H1 (cell line): ENCODE data around the gene NTN1. TPM values are rescaled to one million over a fixed set of nuclear protein-coding genes. Genes with fewer than 3 reads are reported as not detected.

ENCODE experiments used
- PHF8 ChIP-seq: fragments of 200-600 bp; sonication (generic); conservative IDR thresholded peaks from 2 replicates; pipeline ENCODE4 v1.7.1; 2012; ENCODE audit warnings: low read depth, mild to moderate bottlenecking, inconsistent platforms, low read length, moderate library complexity
- polyA plus RNA-seq, 7 experiments: library from polyadenylated mRNA; depleted of rRNA in 3 of 7; stranded (reverse) in 5 of 7; unstranded in 2 of 7; fragments of >200 nt in 5 of 7; fragments of 200-250 nt in 2 of 7; gene quantifications; 1 replicate in 5 of 7; 2 replicates in 1 of 7; 4 replicates in 1 of 7; pipeline versions ENCODE4 v1.2.1 to v1.2.3, GENCODE V29; 2011 to 2013; ENCODE audit warnings: missing spikeins in 2 of 7, mixed read lengths in 2 of 7
- total RNA-seq: library from RNA; stranded (reverse); fragmentation: NEBNext Ultra II Directional; extraction: Animal tissue kit (Norgen Biotek cat#: 25700); gene quantifications from 2 replicates; pipeline ENCODE4 v1.2.1, GENCODE V29; 2021
- TF ChIP-seq, protein P1 (sequence below): fragments of 300-600 bp; sonication (generic); IDR thresholded peaks from 2 replicates; pipeline ENCODE4 v1.7.1; 2012; ENCODE audit warnings: low read length, moderate library complexity, mild to moderate bottlenecking, inconsistent platforms; ENCODE audit not compliant: insufficient replicate concordance

The NTN1 gene
- total and polyA plus RNA-seq, 2 of the 8 experiments (the other 6 are each of a cell fraction or from before 2014, with no cell fraction given): 2.0 to 2.3 TPM

DNA sequence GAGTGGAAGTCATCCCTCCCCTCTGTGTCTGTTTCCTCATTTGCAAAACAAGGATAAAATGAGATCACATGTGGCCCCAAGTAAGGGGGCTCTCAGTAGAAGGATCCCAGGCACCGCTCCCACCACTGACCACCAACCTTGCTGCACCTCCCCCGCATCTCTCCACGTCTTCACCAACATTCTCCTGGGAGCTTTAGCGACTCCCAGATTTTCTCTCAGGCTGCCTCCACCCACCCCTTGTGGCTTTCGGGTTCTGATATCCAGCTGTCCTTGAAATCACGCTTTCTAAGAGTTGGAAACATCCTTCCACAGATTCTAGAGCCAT is 16.4 kb upstream of the NTN1 start (continued):
- TF ChIP-seq, protein P1, sequence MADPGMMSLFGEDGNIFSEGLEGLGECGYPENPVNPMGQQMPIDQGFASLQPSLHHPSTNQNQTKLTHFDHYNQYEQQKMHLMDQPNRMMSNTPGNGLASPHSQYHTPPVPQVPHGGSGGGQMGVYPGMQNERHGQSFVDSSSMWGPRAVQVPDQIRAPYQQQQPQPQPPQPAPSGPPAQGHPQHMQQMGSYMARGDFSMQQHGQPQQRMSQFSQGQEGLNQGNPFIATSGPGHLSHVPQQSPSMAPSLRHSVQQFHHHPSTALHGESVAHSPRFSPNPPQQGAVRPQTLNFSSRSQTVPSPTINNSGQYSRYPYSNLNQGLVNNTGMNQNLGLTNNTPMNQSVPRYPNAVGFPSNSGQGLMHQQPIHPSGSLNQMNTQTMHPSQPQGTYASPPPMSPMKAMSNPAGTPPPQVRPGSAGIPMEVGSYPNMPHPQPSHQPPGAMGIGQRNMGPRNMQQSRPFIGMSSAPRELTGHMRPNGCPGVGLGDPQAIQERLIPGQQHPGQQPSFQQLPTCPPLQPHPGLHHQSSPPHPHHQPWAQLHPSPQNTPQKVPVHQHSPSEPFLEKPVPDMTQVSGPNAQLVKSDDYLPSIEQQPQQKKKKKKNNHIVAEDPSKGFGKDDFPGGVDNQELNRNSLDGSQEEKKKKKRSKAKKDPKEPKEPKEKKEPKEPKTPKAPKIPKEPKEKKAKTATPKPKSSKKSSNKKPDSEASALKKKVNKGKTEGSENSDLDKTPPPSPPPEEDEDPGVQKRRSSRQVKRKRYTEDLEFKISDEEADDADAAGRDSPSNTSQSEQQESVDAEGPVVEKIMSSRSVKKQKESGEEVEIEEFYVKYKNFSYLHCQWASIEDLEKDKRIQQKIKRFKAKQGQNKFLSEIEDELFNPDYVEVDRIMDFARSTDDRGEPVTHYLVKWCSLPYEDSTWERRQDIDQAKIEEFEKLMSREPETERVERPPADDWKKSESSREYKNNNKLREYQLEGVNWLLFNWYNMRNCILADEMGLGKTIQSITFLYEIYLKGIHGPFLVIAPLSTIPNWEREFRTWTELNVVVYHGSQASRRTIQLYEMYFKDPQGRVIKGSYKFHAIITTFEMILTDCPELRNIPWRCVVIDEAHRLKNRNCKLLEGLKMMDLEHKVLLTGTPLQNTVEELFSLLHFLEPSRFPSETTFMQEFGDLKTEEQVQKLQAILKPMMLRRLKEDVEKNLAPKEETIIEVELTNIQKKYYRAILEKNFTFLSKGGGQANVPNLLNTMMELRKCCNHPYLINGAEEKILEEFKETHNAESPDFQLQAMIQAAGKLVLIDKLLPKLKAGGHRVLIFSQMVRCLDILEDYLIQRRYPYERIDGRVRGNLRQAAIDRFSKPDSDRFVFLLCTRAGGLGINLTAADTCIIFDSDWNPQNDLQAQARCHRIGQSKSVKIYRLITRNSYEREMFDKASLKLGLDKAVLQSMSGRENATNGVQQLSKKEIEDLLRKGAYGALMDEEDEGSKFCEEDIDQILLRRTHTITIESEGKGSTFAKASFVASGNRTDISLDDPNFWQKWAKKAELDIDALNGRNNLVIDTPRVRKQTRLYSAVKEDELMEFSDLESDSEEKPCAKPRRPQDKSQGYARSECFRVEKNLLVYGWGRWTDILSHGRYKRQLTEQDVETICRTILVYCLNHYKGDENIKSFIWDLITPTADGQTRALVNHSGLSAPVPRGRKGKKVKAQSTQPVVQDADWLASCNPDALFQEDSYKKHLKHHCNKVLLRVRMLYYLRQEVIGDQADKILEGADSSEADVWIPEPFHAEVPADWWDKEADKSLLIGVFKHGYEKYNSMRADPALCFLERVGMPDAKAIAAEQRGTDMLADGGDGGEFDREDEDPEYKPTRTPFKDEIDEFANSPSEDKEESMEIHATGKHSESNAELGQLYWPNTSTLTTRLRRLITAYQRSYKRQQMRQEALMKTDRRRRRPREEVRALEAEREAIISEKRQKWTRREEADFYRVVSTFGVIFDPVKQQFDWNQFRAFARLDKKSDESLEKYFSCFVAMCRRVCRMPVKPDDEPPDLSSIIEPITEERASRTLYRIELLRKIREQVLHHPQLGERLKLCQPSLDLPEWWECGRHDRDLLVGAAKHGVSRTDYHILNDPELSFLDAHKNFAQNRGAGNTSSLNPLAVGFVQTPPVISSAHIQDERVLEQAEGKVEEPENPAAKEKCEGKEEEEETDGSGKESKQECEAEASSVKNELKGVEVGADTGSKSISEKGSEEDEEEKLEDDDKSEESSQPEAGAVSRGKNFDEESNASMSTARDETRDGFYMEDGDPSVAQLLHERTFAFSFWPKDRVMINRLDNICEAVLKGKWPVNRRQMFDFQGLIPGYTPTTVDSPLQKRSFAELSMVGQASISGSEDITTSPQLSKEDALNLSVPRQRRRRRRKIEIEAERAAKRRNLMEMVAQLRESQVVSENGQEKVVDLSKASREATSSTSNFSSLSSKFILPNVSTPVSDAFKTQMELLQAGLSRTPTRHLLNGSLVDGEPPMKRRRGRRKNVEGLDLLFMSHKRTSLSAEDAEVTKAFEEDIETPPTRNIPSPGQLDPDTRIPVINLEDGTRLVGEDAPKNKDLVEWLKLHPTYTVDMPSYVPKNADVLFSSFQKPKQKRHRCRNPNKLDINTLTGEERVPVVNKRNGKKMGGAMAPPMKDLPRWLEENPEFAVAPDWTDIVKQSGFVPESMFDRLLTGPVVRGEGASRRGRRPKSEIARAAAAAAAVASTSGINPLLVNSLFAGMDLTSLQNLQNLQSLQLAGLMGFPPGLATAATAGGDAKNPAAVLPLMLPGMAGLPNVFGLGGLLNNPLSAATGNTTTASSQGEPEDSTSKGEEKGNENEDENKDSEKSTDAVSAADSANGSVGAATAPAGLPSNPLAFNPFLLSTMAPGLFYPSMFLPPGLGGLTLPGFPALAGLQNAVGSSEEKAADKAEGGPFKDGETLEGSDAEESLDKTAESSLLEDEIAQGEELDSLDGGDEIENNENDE: no peak
- TF ChIP-seq PHF8: no peak
